Activated T-helper 1 cell treated with anti-CD3 and anti-CD28 coated beads, Interleukin-12 subunit alpha, Interleukin-12 subunit beta, Interleukin-2, Interleukin-4 antibody, amounts not matched to agents 30 ng/mL and 10 ng/mL and 1 ng/mL, durations not matched to agents 14 hours and 24 hours and 36 hours (primary cell): ENCODE results near the gene CRY2. TPM values are rescaled to one million over a fixed set of nuclear protein-coding genes. Genes with fewer than 3 reads are reported as not detected.

ENCODE experiments used
- DNase-seq: peaks from one replicate; pipeline ENCODE4 v3.0.0; 2021; ENCODE audit warnings: low spot score
- H3K27ac Mint-ChIP-seq: one replicate; pipeline ENCODE4 v1.8.0; 2021; ENCODE audit warnings: mild to moderate bottlenecking, mixed read lengths
- H3K27me3 Mint-ChIP-seq: one replicate; pipeline ENCODE4 v1.8.0; 2022; ENCODE audit warnings: mild to moderate bottlenecking, moderate library complexity, mixed read lengths; ENCODE audit not compliant: insufficient read depth
- H3K36me3 Mint-ChIP-seq: one replicate; pipeline ENCODE4 v1.8.0; 2021; ENCODE audit warnings: low read depth, mixed read lengths
- H3K4me1 Mint-ChIP-seq: one replicate; pipeline ENCODE4 v1.8.0; 2021; ENCODE audit warnings: low read depth, mixed read lengths
- H3K4me3 Mint-ChIP-seq: one replicate; pipeline ENCODE4 v1.8.0; 2021; ENCODE audit warnings: mild to moderate bottlenecking, moderate library complexity, mixed read lengths
- H3K9me3 Mint-ChIP-seq: one replicate; pipeline ENCODE4 v1.8.0; 2021; ENCODE audit warnings: mixed read lengths
- intact Hi-C: fragments of 100-400 bp; cut with micrococcal nuclease; formaldehyde crosslinking; loops from one replicate; pipeline ENCODE4 v1.15.1; 2024
- total RNA-seq: library from RNA; stranded (reverse); gene quantifications from 2 replicates; pipeline ENCODE4 v1.2.3, GENCODE V29; 2022

The CRY2 gene
- total RNA-seq, 1 donor from 2014 or later: 23.7 TPM

- Mint-ChIP-seq H3K36me3 (peaks cover 9% of the 10 kb centered on the region), H3K9me3 (no peaks in the 10 kb centered on the region), H3K4me3 (peak within 1 kb of the TSS; percentile 98), H3K27me3 (peaks cover 10% of the 10 kb centered on the region), H3K27ac (peak within 1 kb of the TSS; percentile 92), H3K4me1 (peaks cover 22% of the 10 kb centered on the region)
- peak; percentile 97 for DNase-seq
- intact Hi-C loops: loop anchor here (1.0 to 5.0 kb wide), 15 partner anchors 18 to 1849 kb away; partner anchors contain the start of genes AMBRA1, ATG13, CRY2 and CSTPP1
These were observed 70.5 kb downstream of the CRY2 start, which contains the start of gene PEX16 for GRCh38 chr11:45917623-45918330. TSS of gene PEX16 (minus strand) at chr11:45917877. CDS start at chr11:45917811, 66 bp downstream.

- Mint-ChIP-seq H3K27ac (peak overlapping the region; percentile 92), H3K4me1 (peaks cover 22% of the 10 kb centered on the region), H3K4me3 (peak overlapping the region; percentile 98), H3K27me3 (peaks cover 13% of the 10 kb centered on the region), H3K9me3 (no peaks in the 10 kb centered on the region), H3K36me3 (peaks cover 8% of the 10 kb centered on the region)
- intact Hi-C loops: loop anchor here (1.0 to 5.0 kb wide), 13 partner anchors 19 to 1848 kb away; partner anchors contain the start of genes AMBRA1, CRY2, CSTPP1 and DGKZ
- peak; percentile 63 for DNase-seq
These were observed 71.2 kb downstream of the CRY2 start for GRCh38 chr11:45918331-45918941.

GRCh38 chr11:45918962-45919675 is 71.8 kb downstream of the CRY2 start:
- Mint-ChIP-seq H3K4me1 (peaks cover 22% of the 10 kb centered on the region), H3K27ac (no peak overlapping the region), H3K9me3 (no peaks in the 10 kb centered on the region), H3K4me3 (peak overlapping the region; percentile 98), H3K36me3 (peaks cover 6% of the 10 kb centered on the region), H3K27me3 (peaks cover 18% of the 10 kb centered on the region)
- no peak for DNase-seq
- intact Hi-C loops: loop anchor here (1.0 to 5.0 kb wide), 13 partner anchors 20 to 1848 kb away; partner anchors contain the start of genes AMBRA1, CRY2, CSTPP1 and DGKZ

- intact Hi-C loops: loop anchor here (2.0 to 5.0 kb wide), 3 partner anchors 199 to 1847 kb away; partner anchors contain the start of genes CSTPP1 and FNBP4
- no peak overlapping the region for H3K27ac Mint-ChIP-seq
- peaks cover 6% of the 10 kb centered on the region for H3K36me3 Mint-ChIP-seq
These were observed 72.7 kb downstream of the CRY2 start for GRCh38 chr11:45919806-45920530.

GRCh38 chr11:45920531-45921477 is 73.5 kb downstream of the CRY2 start:
- peaks cover 22% of the 10 kb centered on the region for H3K4me1 Mint-ChIP-seq
- DNase-seq: no peak
- intact Hi-C loops: no loop called here
- H3K36me3 Mint-ChIP-seq: peaks cover 6% of the 10 kb centered on the region
- H3K4me3 Mint-ChIP-seq: peak overlapping the region; percentile 35
- no peak overlapping the region for H3K27ac Mint-ChIP-seq
- H3K9me3 Mint-ChIP-seq: no peaks in the 10 kb centered on the region
- peaks cover 29% of the 10 kb centered on the region for H3K27me3 Mint-ChIP-seq

More at GRCh38 chr11:45919806-45920530, 72.7 kb downstream of the CRY2 start:
- H3K9me3 Mint-ChIP-seq: no peaks in the 10 kb centered on the region
- peak overlapping the region; percentile 73 for H3K4me3 Mint-ChIP-seq
- H3K27me3 Mint-ChIP-seq: peaks cover 26% of the 10 kb centered on the region
- H3K4me1 Mint-ChIP-seq: peaks cover 22% of the 10 kb centered on the region
- no peak for DNase-seq

- Mint-ChIP-seq H3K4me3 (peak overlapping the region; percentile 35), H3K4me1 (peaks cover 13% of the 10 kb centered on the region), H3K36me3 (peaks cover 4% of the 10 kb centered on the region)
These were observed 74.5 kb downstream of the CRY2 start for GRCh38 chr11:45921561-45922424.

GRCh38 chr11:45922425-45923082 is 75.3 kb downstream of the CRY2 start, which contains the start of gene LARGE2:
TSS of gene LARGE2 (plus strand) at chr11:45922656. CDS start at chr11:45922883, 227 bp downstream.
- intact Hi-C loops: no loop called here
- Mint-ChIP-seq H3K4me3 (peak within 1 kb of the TSS; percentile 59), H3K36me3 (peaks cover 4% of the 10 kb centered on the region), H3K9me3 (no peaks in the 10 kb centered on the region), H3K27ac (no peak within 1 kb of the TSS), H3K4me1 (peaks cover 8% of the 10 kb centered on the region), H3K27me3 (peaks cover 29% of the 10 kb centered on the region)
- no peak for DNase-seq

More at GRCh38 chr11:45921561-45922424, 74.5 kb downstream of the CRY2 start:
- DNase-seq: no peak
- Mint-ChIP-seq H3K27ac (no peak overlapping the region), H3K9me3 (no peaks in the 10 kb centered on the region), H3K27me3 (peaks cover 29% of the 10 kb centered on the region)
- intact Hi-C loops: no loop called here

GRCh38 chr11:45924036-45924915 is 77.0 kb downstream of the CRY2 start:
- Mint-ChIP-seq H3K36me3 (peaks cover 4% of the 10 kb centered on the region), H3K9me3 (no peaks in the 10 kb centered on the region), H3K4me1 (peaks cover under 1% of the 10 kb centered on the region), H3K4me3 (peak overlapping the region; percentile 16), H3K27me3 (peaks cover 29% of the 10 kb centered on the region), H3K27ac (no peak overlapping the region)
- no peak for DNase-seq
- intact Hi-C loops: no loop called here

GRCh38 chr11:45924927-45925326 is 77.7 kb downstream of the CRY2 start:
- no peak for DNase-seq
- H3K4me3 Mint-ChIP-seq: no peak overlapping the region
- no peak overlapping the region for H3K27ac Mint-ChIP-seq
- no peaks in the 10 kb centered on the region for H3K9me3 Mint-ChIP-seq
- intact Hi-C loops: no loop called here
- peaks cover 4% of the 10 kb centered on the region for H3K36me3 Mint-ChIP-seq
- H3K4me1 Mint-ChIP-seq: peaks cover 3% of the 10 kb centered on the region
- peaks cover 29% of the 10 kb centered on the region for H3K27me3 Mint-ChIP-seq

GRCh38 chr11:45925550-45925949 is 78.3 kb downstream of the CRY2 start:
- Mint-ChIP-seq H3K4me1 (peaks cover 9% of the 10 kb centered on the region), H3K4me3 (no peak overlapping the region), H3K27me3 (peaks cover 29% of the 10 kb centered on the region), H3K27ac (no peak overlapping the region), H3K36me3 (peaks cover 4% of the 10 kb centered on the region), H3K9me3 (no peaks in the 10 kb centered on the region)
- intact Hi-C loops: no loop called here
- DNase-seq: no peak
